GM21528 (cell line): ENCODE data around the gene ZNF827.

Source experiments
- ATAC-seq: cut with Tn5 transposase; IDR thresholded peaks from one replicate; pipeline ENCODE4 v1.9.1; 2021; ENCODE audit warnings: mild to moderate bottlenecking, moderate library complexity; ENCODE audit not compliant: unreplicated experiment, low FRiP score

The ZNF827 gene

GRCh38 chr4:145769450-145770037, 169.1 kb downstream of the ZNF827 start:
- no peak for ATAC-seq

GRCh38 chr4:145766273-145766672, 172.3 kb downstream of the ZNF827 start:
- no peak for ATAC-seq

DNA sequence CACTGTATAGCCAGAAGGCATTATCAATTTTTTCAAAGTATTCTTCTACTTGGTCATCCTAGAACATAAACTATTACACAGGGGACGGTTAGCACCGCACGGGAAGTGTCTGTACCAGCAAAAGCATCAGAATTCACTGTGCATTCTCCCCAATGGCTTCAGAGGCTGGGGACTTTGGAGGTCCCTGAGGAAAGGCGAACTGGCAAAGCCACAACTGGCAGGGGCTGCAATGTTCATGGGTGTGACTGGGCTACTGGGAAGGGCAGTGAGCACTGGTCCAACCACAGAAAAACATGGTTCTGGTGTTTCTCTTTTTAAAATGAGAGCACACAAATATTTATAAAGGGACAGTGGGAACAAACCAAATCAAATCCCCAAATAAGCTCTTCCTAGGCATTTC, 175.2 kb downstream of the ZNF827 start:
- ATAC-seq, result no peak

DNA sequence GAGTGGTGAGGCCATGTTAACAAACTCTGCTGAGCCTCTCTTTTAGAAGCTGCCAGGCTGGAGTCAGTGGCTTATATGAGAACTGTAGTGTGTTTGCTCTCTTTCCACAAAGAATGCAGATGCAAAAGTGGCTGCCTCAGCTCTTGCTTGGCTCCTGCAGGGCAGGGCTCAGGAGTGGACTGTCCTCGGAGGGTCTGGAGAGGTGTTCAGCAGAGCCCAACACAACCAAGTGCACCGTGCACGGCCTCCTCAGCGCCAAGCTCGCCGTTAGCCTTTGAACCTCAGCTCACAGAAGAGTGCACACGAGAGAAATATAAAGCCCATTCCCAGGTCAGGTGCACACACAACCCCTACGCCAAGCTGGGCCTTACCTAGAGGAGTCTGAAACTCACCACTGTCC, 175.9 kb downstream of the ZNF827 start:
- no peak for ATAC-seq

DNA sequence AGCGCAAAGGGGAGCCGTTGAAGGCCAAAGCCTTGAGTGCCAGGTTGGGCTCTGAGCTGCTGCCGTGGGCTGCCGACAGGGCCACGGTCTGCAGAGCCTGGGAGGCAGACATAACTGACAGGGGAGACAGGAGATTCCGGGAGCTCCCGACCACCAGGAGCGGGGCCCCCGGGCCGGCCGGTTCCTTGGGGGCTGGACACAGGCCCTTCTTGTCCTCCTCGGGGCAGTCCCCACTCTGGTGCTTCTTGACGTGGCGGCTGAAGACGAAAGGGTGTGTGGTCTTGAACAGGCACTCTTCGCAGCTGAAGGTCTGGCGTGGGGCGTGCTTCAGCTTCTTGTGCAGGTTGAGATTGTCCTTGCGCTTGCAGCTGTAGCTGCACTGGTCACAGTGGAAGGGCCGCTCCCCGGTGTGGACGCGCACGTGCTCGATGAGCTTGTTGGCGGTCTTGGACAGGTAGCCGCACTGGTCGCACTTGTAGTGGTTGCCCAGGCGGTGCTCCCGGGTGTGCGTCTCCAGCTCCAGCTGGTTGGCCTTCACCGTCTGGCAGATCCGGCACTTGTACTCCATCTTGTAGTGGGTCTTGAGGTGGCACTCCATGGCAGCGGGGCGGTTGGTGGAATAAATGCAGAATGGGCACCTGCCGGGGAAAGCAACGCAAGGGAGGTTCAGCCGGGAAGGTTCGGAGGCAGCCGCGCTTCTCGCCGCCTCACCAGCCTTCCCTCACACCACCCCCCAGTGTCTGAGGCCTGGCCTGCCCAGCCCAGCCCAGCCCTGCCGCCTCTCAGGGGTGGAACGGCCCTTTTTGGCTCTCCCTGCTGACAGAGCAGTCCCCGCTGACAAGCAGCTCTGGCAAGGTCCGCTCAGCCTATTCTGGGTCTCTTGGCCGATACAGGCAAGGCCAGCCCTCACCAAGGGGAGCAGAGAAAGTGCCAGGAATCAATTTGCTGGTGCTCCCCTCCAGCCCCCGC, 177.4 kb downstream of the ZNF827 start:
- ATAC-seq, result no peak

DNA sequence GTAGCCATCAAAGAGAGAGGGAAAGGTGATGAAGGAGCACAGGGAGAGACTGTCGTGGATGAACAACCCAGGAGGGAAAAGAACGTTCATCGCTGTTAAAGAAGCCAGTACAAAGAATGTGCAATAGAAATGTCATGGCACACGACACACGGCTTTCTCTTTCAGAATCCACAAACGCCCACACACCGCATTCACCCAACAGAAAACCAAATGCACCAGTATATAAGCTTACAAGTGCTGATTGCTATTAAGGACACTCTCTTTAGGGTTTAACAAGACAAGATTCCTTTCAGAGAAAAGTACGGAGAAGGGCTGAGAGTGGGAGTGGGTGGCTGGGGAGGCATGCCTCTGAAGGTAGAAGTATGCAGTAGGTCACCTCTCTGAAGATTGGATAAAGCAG, 178.4 kb downstream of the ZNF827 start:
- ATAC-seq, result no peak

DNA sequence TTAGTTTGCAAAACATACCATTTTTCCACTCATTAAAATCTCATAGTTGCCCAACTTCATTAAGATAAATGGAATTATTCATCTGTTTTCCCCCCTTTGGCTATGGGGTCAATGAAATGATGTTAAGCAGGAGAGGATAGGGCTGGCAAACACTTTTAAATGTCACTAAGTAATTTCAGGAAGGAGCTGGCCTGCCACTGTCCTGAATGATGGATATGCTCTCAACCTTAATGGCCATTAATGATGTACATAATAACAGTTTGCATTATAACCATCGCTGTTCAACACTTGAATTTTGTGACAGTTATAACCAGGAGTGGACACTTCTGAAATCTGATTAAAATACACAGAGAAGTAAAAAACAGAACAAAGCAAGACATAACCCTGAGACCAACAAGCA, 181.4 kb downstream of the ZNF827 start:
- ATAC-seq, result no peak

GRCh38 chr4:145756244-145756643, 182.4 kb downstream of the ZNF827 start:
- no peak for ATAC-seq

- ATAC-seq, result no peak
These were observed 182.8 kb downstream of the ZNF827 start for GRCh38 chr4:145755802-145756201.

DNA sequence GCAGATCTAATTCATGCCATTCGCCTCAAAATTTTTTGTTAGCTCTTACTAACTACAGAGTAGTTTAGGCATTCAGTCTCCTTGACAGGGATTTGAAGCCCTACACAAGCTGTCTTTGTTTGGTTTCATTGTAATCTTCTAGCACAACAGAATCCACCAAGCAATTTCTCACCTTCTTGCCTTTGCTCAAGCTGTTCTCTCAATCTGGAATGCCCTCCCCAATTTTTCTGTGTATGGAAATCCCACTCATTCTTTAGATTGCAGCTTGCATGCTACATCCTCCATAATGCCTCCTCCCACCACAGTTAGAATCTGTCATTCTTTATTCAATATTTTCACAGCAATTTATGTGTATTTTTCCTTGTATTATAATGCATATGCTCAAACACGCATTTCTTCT, 195.0 kb downstream of the ZNF827 start:
- ATAC-seq, result no peak

DNA sequence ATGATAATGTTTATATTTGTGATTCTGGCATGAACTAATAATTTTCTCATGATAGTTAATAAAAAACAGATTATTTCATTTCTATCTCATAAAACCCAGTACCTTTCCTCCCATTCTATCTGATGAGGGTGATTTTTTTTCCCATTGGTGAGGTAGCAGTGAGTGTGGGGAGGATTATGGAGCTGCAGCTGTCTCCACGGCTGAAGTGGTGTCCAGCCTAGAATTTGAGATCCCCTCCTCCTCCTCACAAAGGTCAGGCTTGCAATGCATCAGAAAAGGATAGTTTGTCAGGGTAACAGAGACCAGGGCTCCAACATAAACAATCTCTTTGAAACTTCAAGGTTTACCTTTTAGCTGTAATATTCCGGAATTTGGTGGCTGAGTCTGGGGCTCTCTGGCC, 197.8 kb downstream of the ZNF827 start:
- ATAC-seq, result no peak

- no peak for ATAC-seq
These were observed 198.8 kb downstream of the ZNF827 start for GRCh38 chr4:145739845-145740244.

DNA sequence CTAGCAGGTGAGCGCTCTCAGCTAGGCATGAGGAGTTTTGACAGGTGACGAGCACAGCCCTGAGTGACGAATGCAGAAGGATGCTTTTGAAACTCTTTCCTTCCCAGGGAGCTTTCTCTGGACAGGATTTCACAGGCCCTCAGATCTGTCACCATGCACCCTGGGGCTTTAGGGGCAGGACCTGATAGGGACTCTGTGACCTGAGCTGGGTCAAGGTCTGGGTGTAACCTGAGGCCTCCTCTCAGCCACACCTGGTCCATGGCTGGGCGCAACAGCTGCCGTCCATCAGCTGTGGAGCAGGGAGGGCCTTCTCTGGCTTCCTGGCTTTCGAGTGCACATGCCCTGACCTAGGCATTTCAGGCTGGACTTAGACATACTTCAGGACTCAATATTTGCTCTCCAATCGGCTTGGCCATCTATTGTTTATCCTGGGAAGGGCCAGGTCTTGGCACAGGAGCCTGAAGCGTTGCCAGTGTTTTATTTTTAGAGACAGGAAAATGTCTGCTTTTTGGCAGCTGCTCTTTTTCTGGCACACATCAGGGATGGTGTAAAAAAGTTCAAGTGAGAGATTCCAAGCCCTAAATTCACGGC, 202.3 kb downstream of the ZNF827 start:
- no peak for ATAC-seq

DNA sequence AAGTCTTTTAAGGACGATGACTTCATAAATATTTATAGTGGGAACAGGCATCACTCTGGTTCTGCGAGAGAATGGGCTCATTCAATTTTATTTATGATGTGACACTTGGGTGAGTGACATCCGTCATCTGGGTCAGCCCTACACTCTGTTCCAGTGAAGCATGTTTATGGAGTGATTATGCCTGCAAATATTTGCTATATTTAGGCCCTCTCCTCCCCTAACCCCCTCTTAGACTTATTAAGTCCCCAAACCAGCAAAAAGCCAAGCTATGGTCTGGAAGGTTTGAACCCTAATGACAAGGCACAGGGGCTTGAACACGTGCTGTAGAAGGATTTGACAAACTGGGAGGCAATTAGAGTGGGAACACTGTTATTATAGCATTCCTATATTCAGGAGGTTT, 202.8 kb downstream of the ZNF827 start:
- no peak for ATAC-seq

DNA sequence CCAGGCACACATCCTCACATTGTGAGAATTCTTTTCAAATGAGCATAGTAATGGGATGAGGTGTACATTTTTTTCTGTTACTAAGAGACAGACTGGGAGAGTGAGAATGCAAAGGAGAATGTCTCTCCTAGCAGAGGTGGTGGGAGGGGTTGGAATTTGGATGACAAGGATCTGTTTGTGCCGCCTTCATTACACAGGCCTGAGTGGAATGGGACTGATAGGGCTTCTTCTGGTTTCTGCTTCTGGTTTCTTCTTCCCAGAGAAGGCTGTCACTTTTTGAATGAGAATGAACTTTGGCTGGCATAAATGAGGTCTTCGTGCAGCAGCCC, 203.3 kb downstream of the ZNF827 start:
- no peak for ATAC-seq

DNA sequence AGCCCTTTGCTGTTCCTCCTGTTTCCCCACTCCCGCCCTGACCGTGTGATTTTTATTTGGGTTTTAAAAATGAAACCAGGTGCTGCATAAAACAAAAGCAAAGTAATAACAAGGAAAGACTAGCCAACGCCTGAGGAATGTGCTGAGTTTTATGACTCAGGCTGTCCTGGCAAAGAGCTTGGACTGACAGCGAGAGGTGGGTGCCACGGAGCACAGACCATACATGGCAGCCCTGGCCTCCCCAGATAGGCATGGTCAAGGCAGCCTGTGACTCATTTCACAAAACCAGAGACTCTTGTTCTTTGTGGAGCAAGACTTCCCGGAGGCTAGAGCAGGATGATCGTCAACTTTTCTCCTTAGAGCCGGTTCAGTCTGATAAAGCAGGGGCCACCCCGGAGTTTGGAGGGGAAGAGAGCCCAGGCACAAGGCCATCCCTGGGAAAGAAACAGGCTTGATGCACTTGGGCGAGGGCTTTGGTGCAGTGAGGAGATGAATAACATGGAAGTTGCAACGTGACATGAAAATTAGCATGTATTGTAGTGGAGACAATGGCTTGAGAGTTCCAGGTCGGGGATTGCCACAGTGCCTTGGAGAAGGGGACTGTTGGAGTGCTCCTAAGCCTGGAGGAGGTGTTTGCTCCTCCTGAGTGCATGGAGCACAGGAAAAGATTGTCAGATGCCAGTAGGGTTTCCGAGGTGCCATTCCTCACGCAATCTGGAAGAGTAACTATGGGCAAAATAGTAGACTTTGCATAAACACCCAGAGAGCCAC, 203.9 kb downstream of the ZNF827 start:
- ATAC-seq, result no peak

- ATAC-seq, result no peak
These were observed 204.6 kb downstream of the ZNF827 start for GRCh38 chr4:145734031-145734430.

DNA sequence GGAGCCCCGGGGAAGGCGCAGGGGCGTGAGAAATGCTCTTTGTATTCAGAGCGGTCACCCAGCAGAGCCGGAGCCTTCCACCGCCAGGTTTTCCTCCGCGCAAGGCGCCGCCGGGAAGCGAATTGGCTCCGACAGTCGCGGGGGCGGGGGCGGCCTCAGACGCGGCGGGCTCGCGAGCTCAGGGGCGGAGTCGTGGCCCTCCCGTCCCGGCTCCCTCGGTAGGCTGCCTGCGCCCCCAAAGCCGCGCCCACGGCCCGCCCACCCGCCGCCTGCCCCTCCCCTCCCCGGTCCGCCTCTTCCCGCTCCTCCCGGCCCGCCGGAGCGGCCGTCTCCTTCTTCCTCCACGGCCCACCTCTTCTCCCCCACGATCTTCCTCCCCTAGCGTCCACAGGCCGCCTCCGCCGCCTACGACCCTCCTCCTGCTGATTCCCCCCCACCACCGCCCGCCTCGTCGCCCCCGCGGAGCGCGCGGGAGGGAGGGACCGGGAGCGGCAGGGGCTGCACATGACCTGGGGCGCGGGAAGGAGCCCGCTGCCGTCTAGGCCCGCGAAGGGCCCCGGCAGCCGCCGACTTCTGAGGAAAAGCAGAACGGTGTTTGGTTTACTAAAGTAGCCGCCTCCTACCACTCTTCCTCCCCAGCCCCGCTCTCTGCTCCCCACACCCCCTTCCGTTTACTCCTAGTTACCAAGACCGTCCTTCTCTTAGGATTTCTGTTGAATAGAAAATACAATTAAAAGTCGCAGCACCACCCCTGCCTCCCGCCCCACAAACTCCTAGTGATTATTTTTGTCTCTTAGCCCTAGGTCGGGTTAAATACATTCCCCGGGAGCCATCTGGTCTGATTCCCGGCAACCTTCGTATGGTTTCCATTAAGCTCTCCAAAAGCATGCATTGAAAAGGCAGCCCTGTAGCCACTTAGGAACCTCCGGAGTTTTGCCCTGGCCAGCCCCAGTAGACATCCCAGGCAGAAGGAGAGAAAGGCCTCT, 205.4 kb downstream of the ZNF827 start:
- peak; percentile 89 for ATAC-seq

GRCh38 chr4:145732001-145732815, 206.4 kb downstream of the ZNF827 start:
- ATAC-seq, result no peak
